Tibial nerve (tissue), 4 donors: ENCODE measurements around the gene GCM1. TPM values are rescaled to one million over a fixed set of nuclear protein-coding genes. Genes with fewer than 3 reads are reported as not detected.

Experiments
- DNase-seq, 2 donors: peaks; one replicate each; pipeline ENCODE4 v3.0.0-alpha.2; 2019; ENCODE audit warnings: low spot score in 2 of 2
- H3K27ac ChIP-seq, 4 donors: fragments of 200-600 bp; sonication (generic) in 3 of 4; one replicate each; pipeline ENCODE4 v1.5.1; 2017 to 2019; ENCODE audit warnings: mild to moderate bottlenecking in 1 of 4
- H3K27me3 ChIP-seq, 2 donors: fragments of 200-600 bp; sonication (generic) in 1 of 2; one replicate each; pipeline versions ENCODE4 v1.5.1 to v1.6.0; 2017 to 2019
- H3K36me3 ChIP-seq, 3 donors: fragments of 200-600 bp; sonication (generic); one replicate each; pipeline ENCODE4 v1.5.1; 2018 to 2019
- H3K4me1 ChIP-seq, 4 donors: fragments of 200-600 bp; sonication (generic) in 3 of 4; one replicate each; pipeline ENCODE4 v1.5.1; 2017 to 2019
- H3K4me3 ChIP-seq, 4 donors: fragments of 200-600 bp; sonication (generic) in 3 of 4; one replicate each; pipeline ENCODE4 v1.5.1; 2017 to 2019; ENCODE audit warnings: mild to moderate bottlenecking in 1 of 4, moderate library complexity in 1 of 4
- H3K9me3 ChIP-seq, 4 donors: fragments of 200-600 bp; sonication (generic) in 3 of 4; one replicate each; pipeline ENCODE4 v1.5.1; 2017 to 2019
- CTCF ChIP-seq, 5 experiments: fragments of 200-600 bp in 3 of 5; fragments of 450-650 bp in 2 of 5; sonication (generic) in 3 of 5; IDR thresholded peaks; one replicate each; pipeline ENCODE4 v1.5.1; 2016 to 2019; ENCODE audit warnings: antibody characterized with exemption in 5 of 5, mild to moderate bottlenecking in 3 of 5, moderate library complexity in 2 of 5
- EP300 ChIP-seq, 2 donors: sonication (generic); formaldehyde crosslinking; IDR thresholded peaks; one replicate each; pipeline ENCODE4 v1.6.1; 2017; ENCODE audit warnings: antibody characterized with exemption in 2 of 2, mild to moderate bottlenecking in 1 of 2
- POLR2A ChIP-seq, 2 donors: fragments of 450-650 bp; IDR thresholded peaks; one replicate each; pipeline ENCODE4 v1.6.1; 2017; ENCODE audit warnings: antibody characterized with exemption in 2 of 2, mild to moderate bottlenecking in 2 of 2, moderate library complexity in 2 of 2
- WGBS, 2 donors: methylation state at CpG; one replicate each; pipeline ENCODE4 v1.1.5; 2018; 5-methylcytosine and 5-hydroxymethylcytosine counted together
- small RNA-seq: library from RNA; depleted of rRNA; stranded (forward); fragments of <200 nt; gene quantifications from one replicate; pipeline ENCODE3, GENCODE V24; 2016
- total RNA-seq, 4 donors: library from RNA; depleted of rRNA; stranded (reverse); fragments of >200 nt; gene quantifications; one replicate each; pipeline ENCODE4 v1.1.0, GENCODE V29; 2016

GCM1 gene
- total RNA-seq, 4 donors from 2014 or later: 0.30 TPM; not detected in 3

DNA sequence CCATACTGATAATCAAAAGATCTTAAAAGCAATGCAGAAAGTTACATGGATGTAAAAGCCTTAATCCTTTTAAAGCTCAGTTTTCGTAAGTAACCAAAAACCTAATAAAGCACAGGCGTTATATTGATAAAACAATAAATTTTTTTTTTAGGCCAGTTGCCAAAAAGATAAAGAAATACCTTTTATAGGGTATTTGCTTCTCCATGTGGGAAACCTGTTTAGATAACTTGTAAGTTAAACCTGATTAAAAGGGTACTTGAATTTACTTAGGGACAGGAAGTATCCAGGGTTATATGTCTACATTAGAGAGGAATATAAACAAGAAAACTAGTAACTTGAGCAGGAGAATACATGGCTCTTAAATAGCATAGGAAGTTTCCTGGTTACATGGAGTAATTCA lies 62.3 kb downstream of the GCM1 start:
- TF ChIP-seq EP300 (IDR thresholded peaks at IDR 0.05) (no peak), CTCF (IDR thresholded peaks at IDR 0.05) (no peak), POLR2A (IDR thresholded peaks at IDR 0.05) (no peak)
- Histone ChIP-seq H3K9me3 (no peaks in the 10 kb centered on the region), H3K27ac (no peak overlapping the region), H3K4me3 (no peak overlapping the region), H3K4me1 (no peaks in the 10 kb centered on the region), H3K27me3 (no peaks in the 10 kb centered on the region), H3K36me3 (peaks cover 4 to 95% (median 8%) of the 10 kb centered on the region in 3 donors)
- WGBS, 2 donors: 45 to 48% methylated on average over 2 of the region's 2 CpGs
- no peak for DNase-seq

DNA sequence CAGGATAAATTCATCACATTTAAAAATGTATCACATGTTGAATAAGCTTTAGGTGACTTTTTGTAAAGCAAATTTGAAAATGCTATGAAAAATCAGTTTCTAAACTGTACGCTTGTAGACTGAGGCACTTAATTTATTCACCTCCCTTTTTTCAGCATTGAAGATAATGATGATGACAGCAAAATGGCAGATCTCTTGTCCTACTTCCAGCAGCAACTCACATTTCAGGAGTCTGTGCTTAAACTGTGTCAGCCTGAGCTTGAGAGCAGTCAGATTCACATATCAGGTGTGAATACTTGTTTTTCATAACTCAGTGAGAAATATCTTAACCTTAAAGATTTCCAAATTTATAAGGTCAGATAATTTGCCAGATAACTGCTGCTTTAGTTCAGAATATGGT lies 67.8 kb downstream of the GCM1 start:
- no peak for TF ChIP-seq CTCF (IDR thresholded peaks at IDR 0.05)
- TF ChIP-seq POLR2A (IDR thresholded peaks at IDR 0.05): no peak
- no peak for TF ChIP-seq EP300 (IDR thresholded peaks at IDR 0.05)
- Histone ChIP-seq H3K4me1 (no peaks in the 10 kb centered on the region), H3K27ac (no peak overlapping the region), H3K9me3 (no peaks in the 10 kb centered on the region), H3K27me3 (no peaks in the 10 kb centered on the region), H3K4me3 (no peak overlapping the region), H3K36me3 (peaks cover 0 to 90% (median 0%) of the 10 kb centered on the region in 3 donors)
- DNase-seq: no peak
- 95 to 98% methylated on average over 1 of the region's 1 CpG for WGBS, 2 donors

Small RNA genes within 50 kb of the gene (small RNA-seq; reads per million reads assigned to genes)
- gene RN7SL244P (not detected), gene RNU6-464P (not detected)

Other genes with a start within 250 kb of the GCM1 start
- not detected for gene GSTA3, start 239.1 kb downstream of the GCM1 start, total RNA-seq
- 10 to 100 TPM; 24.3 to 34.7 (median 29.1) TPM for gene GSTA4, start 153.6 kb downstream of the GCM1 start, total RNA-seq
- gene CILK1, start 87.0 kb downstream of the GCM1 start, total RNA-seq: 10 to 100 TPM; 11.1 to 19.0 (median 16.4) TPM
- 10 to 100 TPM; 50.6 to 71.8 (median 66.7) TPM for gene FBXO9, start 83.4 kb downstream of the GCM1 start, total RNA-seq
- 10 to 100 TPM; 58.4 to 97.0 (median 69.7) TPM for gene ELOVL5, start 200.1 kb upstream of the GCM1 start, total RNA-seq